Large intestine (tissue), 3 donors: Measurements from ENCODE around the gene NRSN2. TPM values are rescaled to one million over a fixed set of nuclear protein-coding genes. Genes with fewer than 3 reads are reported as not detected.
"Not testable (repeated sequence)": the region's sequence is repeated elsewhere in the genome, so short reads cannot be mapped to it uniquely, and the experiment has no call there.

Source experiments
- DNase-seq, 2 donors: peaks; one replicate each; pipeline versions ENCODE4 v3.0.0 to v3.0.0-alpha.2; 2013
- H3K27ac ChIP-seq: one replicate; pipeline ENCODE4 v1.5.1; 2013; ENCODE audit warnings: low read length
- H3K27me3 ChIP-seq: 2 replicates; pipeline ENCODE4 v1.6.1; 2013; ENCODE audit warnings: low read length; ENCODE audit not compliant: control insufficient read depth, insufficient read depth
- H3K36me3 ChIP-seq: 2 replicates; pipeline ENCODE4 v1.6.1; 2013; ENCODE audit warnings: low read length; ENCODE audit not compliant: control insufficient read depth, insufficient read depth
- H3K4me1 ChIP-seq: one replicate; pipeline ENCODE4 v1.6.1; 2013; ENCODE audit warnings: low read length; ENCODE audit not compliant: control insufficient read depth, insufficient read depth
- H3K4me3 ChIP-seq: one replicate; pipeline ENCODE4 v1.5.1; 2013; ENCODE audit warnings: low read length
- H3K9me3 ChIP-seq: one replicate; pipeline ENCODE4 v1.6.1; 2013; ENCODE audit warnings: mild to moderate bottlenecking, low read depth, low read length, moderate library complexity; ENCODE audit not compliant: control insufficient read depth
- WGBS: methylation state at CpG from one replicate; pipeline ENCODE4 v1.1.5; 2013; ENCODE audit warnings: low lambda C conversion rate; ENCODE audit not compliant: insufficient coverage; 5-methylcytosine and 5-hydroxymethylcytosine counted together
- polyA plus RNA-seq: library from polyadenylated mRNA; unstranded; fragments of 120-200 nt; gene quantifications from one replicate; pipeline ENCODE4 v1.2.1, GENCODE V29; 2013

The NRSN2 gene
- polyA plus RNA-seq, 1 donor: 21.3 TPM

DNA sequence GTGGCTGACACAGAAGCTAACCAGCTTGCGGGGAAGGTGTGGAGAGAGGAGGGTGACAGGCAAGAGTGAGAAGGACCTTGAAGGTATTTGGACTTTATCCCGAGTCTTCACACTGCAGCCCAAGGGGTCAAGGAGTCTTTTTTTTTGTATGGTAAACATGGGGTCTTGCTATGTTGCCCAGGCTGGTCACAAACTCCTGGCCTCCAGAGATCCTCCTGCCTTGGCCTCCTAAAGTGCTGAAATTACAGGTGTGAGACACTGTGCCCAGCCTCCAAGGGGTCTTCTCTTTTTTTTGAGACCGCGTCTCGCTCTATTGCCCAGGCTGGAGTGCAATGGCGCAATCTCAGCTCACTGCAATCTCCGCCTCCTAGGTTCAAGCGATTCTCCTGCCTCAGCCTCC, 12.3 kb upstream of the NRSN2 start:
- no CpG with 5 or more reads among the region's 8 CpGs for WGBS
- H3K36me3 ChIP-seq: peaks cover 10% of the 10 kb centered on the region
- DNase-seq: no peak
- no peak overlapping the region for H3K27ac ChIP-seq
- no peaks in the 10 kb centered on the region for H3K9me3 ChIP-seq
- H3K4me3 ChIP-seq: no peak overlapping the region
- peaks cover 5% of the 10 kb centered on the region for H3K4me1 ChIP-seq
- no peaks in the 10 kb centered on the region for H3K27me3 ChIP-seq

DNA sequence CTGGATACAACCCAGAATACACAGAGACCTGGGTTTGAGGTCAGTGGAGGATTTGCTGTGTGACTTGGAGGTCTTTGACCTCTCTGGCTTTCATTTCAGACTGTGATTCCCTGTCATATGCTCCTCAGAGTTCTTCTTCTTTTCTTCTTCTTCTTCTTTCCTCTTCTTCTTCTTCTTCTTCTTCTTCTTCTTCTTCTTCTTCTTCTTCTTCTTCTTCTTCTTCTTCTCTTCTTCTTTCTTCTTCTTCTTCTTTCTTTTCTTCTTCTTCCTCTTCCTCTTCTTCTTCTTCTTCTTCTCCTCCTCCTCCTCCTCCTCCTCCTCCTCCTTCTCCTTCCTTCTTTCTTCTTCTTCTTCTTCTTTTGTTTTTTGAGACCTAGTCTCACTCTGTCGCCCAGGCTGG, 10.9 kb upstream of the NRSN2 start:
- not testable (repeated sequence) for H3K4me3 ChIP-seq, H3K4me1 ChIP-seq, H3K9me3 ChIP-seq, H3K27ac ChIP-seq, DNase-seq, H3K27me3 ChIP-seq, H3K36me3 ChIP-seq
- no CpG with 5 or more reads among the region's 1 CpG for WGBS

DNA sequence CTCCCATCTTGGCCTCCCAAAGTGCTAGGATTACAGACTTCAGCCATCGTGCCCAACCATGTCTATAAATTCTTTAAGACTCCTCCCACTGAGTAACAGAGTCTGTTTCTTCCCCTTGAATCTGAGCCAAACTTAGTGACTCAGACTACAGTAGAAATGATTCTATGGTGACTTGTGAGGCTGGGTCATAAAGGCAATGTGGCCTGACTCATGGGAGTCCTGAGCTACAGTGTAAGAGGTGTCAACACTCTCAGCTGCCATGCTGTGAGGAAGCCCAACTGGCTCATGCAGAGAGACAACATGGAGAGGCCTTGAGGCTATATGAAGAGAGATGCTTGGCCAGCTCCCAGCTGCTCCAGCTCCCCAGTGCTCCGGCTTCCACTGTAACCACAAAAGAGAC, 5.2 kb upstream of the NRSN2 start:
- no peak overlapping the region for H3K4me3 ChIP-seq
- H3K27ac ChIP-seq: no peak overlapping the region
- peaks cover 6% of the 10 kb centered on the region for H3K36me3 ChIP-seq
- no peaks in the 10 kb centered on the region for H3K4me1 ChIP-seq
- DNase-seq: no peak
- peaks cover 7% of the 10 kb centered on the region for H3K9me3 ChIP-seq
- WGBS: no CpG with 5 or more reads among the region's 2 CpGs
- H3K27me3 ChIP-seq: no peaks in the 10 kb centered on the region

DNA sequence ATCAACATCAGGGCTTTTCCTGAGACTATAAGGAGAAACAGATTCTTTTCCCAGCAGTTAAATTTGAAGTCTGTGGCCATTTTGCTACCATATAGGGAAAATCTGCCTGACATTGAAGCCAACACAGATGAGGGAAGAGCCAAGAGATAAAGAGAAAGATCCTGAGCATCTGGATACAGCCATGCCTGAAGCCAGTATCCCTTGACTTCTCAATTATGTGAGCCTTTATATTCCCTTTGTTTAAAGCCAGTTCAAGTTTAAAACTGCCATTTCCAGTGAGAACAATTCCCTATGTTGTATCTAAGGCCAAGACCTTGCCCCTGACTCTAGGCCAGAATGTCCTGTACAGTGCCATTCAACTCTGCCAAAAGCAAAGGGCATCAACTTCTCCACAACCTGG, 3.8 kb upstream of the NRSN2 start:
- peaks cover 6% of the 10 kb centered on the region for H3K36me3 ChIP-seq
- H3K9me3 ChIP-seq: peaks cover 7% of the 10 kb centered on the region
- H3K27ac ChIP-seq: no peak overlapping the region
- H3K4me3 ChIP-seq: no peak overlapping the region
- DNase-seq: no peak
- H3K4me1 ChIP-seq: no peaks in the 10 kb centered on the region
- no peaks in the 10 kb centered on the region for H3K27me3 ChIP-seq

DNA sequence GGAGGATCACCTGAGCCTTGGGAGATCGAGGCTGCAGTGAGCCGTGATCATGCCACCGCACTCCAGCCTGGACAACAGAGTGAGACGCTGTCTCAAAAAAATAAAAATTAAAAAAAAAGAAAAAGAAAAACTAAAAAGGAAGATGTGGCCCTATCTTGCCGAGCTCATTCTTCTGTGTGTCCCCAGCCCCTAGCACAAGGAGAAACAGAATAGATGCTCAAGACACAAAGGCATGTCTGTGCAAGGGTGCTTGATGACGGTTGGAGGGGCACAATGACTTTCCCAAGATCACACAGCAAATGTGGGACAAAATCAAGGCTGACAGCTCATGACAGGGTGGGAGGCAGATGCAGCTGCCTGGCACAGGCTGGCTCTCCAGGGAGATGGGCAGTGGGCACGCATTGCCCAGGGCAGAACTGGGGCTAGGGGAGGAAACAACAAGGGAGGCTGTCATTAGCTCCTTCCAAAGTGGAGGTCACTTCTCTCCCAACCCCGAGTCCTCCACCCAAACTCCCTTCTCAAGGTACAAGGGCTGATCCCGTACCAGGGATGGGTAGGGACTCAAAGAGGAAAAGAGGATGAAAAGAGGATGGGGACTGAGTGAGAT, 775 bp upstream of the NRSN2 start:
- Histone ChIP-seq H3K27ac (peak overlapping the region; percentile 48), H3K4me3 (peak overlapping the region; percentile 74), H3K27me3 (no peaks in the 10 kb centered on the region), H3K9me3 (peaks cover 7% of the 10 kb centered on the region), H3K4me1 (peaks cover 5% of the 10 kb centered on the region), H3K36me3 (peaks cover 6% of the 10 kb centered on the region)
- 75% methylated on average over 4 of the region's 9 CpGs for WGBS
- no peak for DNase-seq

DNA sequence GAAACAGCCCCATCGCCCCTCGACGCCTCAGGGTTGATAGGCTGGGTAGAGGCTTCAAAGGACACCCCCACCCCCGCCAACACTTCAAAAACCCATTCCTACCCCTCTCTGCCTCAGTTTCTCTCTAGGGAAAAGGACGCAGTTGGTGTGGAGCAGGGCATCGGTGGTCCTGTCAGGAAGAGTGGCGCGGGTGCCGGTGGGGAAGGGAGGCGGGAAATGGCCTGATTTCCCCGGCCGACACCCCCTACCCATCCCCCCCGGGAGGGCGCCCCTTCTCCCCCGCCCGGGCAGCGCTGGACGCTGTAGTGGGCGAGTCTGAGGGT, 367 bp downstream of the NRSN2 start:
- Histone ChIP-seq H3K9me3 (peaks cover under 1% of the 10 kb centered on the region), H3K27me3 (no peaks in the 10 kb centered on the region), H3K36me3 (no peaks in the 10 kb centered on the region), H3K4me1 (peaks cover 5% of the 10 kb centered on the region), H3K4me3 (peak overlapping the region; percentile 74), H3K27ac (peak overlapping the region; percentile 78)
- no peak for DNase-seq
- WGBS: no CpG with 5 or more reads among the region's 19 CpGs

DNA sequence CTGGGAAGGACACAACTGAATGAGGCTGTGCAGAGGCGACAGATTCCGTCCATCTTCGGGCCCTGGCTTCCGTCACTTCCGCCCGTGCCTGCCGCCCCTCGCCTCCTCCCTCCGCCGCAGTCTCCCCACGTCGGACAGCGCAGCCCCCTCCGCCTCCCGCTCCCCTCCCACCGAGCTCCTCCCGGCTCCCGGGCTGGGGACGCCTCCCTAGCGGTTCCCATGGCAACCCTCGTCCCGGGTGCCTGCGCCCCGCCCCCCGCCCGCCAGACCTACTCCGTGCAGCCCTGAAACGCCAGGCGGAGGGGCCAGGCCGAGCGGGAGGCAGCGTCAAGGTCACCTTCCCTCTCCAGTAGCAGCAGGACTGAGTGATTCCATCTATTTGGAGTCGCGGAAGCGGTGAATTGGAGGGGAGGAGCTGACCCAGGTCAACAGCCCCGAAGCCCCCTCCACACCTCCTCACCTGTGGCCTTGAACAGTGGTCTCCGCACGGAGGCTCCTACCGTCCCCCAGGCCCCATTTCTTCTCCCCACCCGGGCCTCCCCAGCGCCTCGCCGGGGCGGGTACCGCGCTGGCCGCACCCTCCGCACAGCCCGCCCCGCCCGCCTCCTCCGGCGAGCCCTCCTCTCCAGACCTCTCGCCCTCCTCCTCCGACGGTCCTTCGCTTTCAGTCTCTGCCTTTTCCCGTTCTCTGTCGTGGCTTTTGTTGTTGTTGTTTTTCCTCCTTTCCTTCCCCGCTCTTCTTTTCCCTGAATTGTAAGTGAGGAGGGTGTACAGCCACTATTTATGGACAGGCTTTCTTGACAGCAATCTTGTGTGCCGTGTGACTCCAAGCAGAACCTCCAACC, 951 bp downstream of the NRSN2 start:
- peak; percentile 91 to 93 for DNase-seq
- Histone ChIP-seq H3K27me3 (no peaks in the 10 kb centered on the region), H3K27ac (peak overlapping the region; percentile 78), H3K4me1 (peaks cover 5% of the 10 kb centered on the region), H3K36me3 (peaks cover 4% of the 10 kb centered on the region), H3K9me3 (no peaks in the 10 kb centered on the region), H3K4me3 (peak overlapping the region; percentile 74)
- WGBS: 0% methylated on average over 1 of the region's 61 CpGs

DNA sequence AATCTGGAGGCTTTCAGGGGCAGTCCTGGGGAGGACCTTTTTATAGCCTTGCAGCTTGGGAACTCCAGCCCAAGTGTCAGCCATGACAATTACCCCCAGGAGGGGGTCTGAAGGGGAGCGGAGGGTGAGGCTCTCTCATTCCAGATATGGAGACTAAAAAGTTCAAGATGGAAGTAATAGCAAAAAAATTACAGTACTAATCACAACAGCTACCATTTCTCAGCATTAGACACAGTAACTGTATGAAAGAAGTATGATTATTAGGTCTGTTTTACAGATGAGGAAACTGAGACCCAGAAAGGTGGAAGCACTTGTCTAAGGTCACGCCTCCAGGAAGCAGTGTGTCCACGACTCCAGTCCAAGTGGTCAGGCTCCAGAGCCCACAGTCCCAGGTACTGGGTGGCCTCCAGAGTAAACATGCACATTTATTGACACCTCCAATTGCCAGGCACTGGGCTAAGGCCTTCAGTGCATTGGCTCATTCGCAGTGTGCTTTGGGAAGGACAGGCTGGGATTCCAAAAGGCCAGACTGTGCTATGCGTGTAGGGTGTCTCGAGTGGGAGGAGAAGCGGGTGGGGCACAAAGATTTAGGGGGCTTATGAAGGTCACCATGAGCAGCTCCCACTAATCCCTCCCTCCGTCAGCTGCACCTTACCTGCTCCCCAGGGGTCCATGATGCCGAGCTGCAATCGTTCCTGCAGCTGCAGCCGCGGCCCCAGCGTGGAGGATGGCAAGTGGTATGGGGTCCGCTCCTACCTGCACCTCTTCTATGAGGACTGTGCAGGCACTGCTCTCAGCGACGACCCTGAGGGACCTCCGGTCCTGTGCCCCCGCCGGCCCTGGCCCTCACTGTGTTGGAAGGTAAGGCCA, 2.3 kb downstream of the NRSN2 start:
- Histone ChIP-seq H3K36me3 (peaks cover 8% of the 10 kb centered on the region), H3K9me3 (no peaks in the 10 kb centered on the region), H3K4me1 (peaks cover 5% of the 10 kb centered on the region), H3K27ac (no peak overlapping the region), H3K4me3 (no peak overlapping the region), H3K27me3 (no peaks in the 10 kb centered on the region)
- 100% methylated on average over 1 of the region's 19 CpGs for WGBS
- DNase-seq: no peak

DNA sequence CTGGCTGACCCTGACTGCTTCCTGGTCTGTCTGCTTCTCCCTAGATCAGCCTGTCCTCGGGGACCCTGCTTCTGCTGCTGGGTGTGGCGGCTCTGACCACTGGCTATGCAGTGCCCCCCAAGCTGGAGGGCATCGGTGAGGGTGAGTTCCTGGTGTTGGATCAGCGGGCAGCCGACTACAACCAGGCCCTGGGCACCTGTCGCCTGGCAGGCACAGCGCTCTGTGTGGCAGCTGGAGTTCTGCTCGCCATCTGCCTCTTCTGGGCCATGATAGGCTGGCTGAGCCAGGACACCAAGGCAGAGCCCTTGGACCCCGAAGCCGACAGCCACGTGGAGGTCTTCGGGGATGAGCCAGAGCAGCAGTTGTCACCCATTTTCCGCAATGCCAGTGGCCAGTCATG, 6.3 kb downstream of the NRSN2 start:
- no peaks in the 10 kb centered on the region for H3K27me3 ChIP-seq
- peaks cover 5% of the 10 kb centered on the region for H3K4me1 ChIP-seq
- H3K9me3 ChIP-seq: no peaks in the 10 kb centered on the region
- no peak overlapping the region for H3K4me3 ChIP-seq
- no CpG with 5 or more reads among the region's 13 CpGs for WGBS
- DNase-seq: no peak
- H3K27ac ChIP-seq: no peak overlapping the region
- peaks cover 8% of the 10 kb centered on the region for H3K36me3 ChIP-seq

DNA sequence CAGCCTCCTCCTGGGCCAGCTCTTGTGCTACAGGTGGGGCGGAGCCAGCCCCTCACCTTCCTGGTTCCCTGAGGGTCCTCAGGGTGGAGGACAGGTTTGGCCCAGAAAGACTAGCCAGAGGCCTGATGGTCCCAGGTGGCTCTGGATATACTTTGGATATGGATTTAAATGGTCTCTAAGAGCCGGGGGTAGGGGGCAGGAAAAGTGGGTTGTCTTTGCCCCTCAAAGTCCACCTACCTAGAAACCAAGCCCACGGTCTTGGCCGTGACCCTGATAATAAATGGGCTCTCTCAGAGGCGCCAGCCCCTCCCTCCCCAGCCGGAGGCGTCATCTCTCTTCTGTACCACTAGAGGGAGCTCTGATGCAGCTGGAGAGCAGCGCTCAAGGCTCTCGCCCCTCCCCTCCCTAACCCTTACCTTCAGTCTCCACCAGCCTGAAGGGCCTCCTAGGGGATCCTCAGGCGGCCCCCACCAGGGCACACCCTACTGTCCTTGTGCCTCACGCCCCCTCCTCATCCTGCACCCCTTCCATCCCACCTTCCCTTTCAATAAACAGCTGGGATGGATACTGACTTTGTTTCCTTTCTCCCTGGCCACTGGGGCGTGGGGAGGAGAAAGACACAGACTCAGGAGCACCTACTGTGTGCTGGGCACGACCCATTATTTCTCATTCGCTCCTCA, 7.5 kb downstream of the NRSN2 start:
- Histone ChIP-seq H3K27me3 (no peaks in the 10 kb centered on the region), H3K36me3 (peaks cover 8% of the 10 kb centered on the region)
- no CpG with 5 or more reads among the region's 14 CpGs for WGBS

More for the DNA sequence above, 7.5 kb downstream of the NRSN2 start:
- peak; percentile 68 to 74 for DNase-seq
- Histone ChIP-seq H3K27ac (no peak overlapping the region), H3K4me1 (no peaks in the 10 kb centered on the region), H3K9me3 (no peaks in the 10 kb centered on the region), H3K4me3 (no peak overlapping the region)
